NCI-H2107 treated with DMSO at 0.1 percent for 48 hours (cell line): ENCODE data around the gene GXYLT1.
"Not testable (repeated sequence)": the region's sequence is repeated elsewhere in the genome, so short reads cannot be mapped to it uniquely, and the experiment has no call there.

ENCODE experiments used
- DNase-seq: peaks from one replicate; lab custom pipeline; 2025; ENCODE audit not compliant: unreplicated experiment; lab: John Stamatoyannopoulos, UW

The GXYLT1 gene

GRCh38 chr12:42145197-42145549 lies 499 bp upstream of the GXYLT1 start:
- no peak for DNase-seq

DNA sequence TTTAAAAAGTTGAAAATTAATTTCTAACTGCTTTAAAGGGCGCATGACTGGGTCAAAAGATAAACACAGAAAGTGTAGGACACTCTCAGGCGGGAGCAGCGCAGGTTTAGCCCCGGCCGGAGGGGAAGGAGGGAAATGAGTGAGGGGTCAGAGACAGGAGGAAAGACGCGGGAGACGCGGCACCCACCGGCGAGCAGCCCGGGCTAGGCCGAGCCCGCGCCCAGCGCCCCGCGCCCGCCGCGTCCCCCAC lies 591 bp downstream of the GXYLT1 start:
- DNase-seq = no peak

DNA sequence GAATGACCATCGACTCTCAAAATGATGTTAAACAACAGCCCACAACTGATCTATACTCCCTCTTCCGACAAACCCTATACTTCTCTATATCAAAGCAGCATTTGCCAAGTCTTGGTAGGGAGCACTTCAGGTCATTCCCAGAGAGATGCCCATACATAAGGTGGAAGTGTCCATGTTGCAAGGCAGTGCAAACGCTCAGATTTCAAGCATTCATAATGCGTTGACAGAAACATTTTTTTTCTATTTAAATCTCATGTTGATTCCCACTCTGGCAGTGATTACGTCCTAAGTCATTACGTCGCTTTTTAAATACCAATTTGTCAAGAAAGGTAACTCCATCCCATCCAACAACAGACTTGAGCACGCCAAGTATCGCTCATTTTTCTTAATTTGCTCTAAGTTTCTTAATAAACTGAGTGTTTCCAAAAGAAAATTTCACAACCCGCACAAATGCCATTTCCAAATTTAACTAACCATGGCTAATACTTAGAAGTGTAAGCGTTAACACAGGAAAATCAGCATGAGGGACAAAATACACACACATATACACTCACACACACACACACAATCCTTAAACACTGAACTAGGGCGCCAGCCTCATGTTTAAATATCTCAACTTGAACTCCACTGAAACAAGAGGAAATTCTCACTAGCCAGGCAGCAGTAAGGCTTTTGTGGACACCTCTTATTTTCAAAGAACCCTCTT lies 1.1 kb downstream of the GXYLT1 start:
- peak; percentile 15 for DNase-seq

- no peak for DNase-seq
Observed at GRCh38 chr12:42141981-42142606, 2.6 kb downstream of the GXYLT1 start.

DNA sequence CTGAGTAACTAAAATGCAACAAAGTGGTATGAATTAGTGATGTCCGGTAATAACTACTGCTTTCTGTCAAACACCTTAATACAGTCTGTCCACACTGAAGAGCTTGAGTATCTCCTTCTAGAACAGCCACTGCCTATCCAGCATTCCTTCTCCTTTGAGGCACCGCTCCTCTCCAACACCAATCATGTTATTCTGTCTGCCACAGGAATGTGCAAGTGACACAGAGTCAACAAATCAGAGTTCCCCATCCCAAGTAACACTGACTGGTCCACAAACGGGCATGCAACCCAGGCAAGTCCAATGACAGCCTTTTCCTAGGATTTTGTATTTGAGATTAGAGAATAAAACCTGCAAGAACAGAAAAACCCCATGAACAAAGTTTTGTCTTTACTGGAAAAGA lies 3.8 kb downstream of the GXYLT1 start:
- no peak for DNase-seq

GRCh38 chr12:42135259-42135814 lies 9.3 kb downstream of the GXYLT1 start:
- no peak for DNase-seq

GRCh38 chr12:42130672-42131402 lies 13.8 kb downstream of the GXYLT1 start:
- no peak for DNase-seq

- peak; percentile 92 for DNase-seq
Observed at GRCh38 chr12:42129595-42130204, 15.0 kb downstream of the GXYLT1 start.

DNA sequence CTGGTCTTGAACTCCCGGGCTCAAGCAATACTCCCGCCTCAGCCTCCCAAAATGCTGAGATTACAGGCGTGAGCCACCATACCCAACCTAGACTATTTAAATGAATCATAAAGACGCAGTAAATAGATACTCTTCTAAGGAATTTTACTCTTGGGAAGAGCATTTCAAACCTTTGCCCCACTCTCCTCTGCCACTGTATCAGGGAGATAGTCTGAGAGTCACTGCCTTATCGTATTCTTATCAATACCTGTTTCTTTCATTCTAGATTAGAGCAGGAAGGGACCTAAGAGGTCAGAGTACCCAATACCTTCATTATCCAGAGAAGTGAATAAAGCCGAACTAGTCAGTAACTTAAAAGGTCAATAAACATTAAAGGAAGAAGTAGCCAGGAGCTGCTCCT lies 15.8 kb downstream of the GXYLT1 start:
- no peak for DNase-seq

DNA sequence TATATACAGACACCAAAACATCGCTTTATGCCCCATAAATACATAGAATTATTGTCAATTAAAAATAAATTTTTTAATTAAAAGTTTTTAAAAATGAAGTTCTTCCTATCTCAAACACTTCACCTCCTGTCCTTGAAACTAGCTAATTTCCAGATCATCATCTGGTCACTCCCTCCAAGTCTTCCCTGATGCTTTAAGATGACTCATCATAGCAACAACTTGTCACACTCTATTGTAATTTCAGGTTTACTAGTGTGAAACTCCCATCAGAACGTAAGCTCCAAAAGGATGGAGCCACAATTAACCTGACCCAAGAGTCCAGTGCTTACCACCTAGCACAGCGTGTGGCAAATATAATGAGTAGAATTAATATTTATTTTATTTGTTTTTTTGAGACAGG lies 16.3 kb downstream of the GXYLT1 start:
- no peak for DNase-seq

- DNase-seq = no peak
Observed at GRCh38 chr12:42126963-42127362, 17.7 kb downstream of the GXYLT1 start.

GRCh38 chr12:42125388-42125767 lies 19.3 kb downstream of the GXYLT1 start:
- no peak for DNase-seq

GRCh38 chr12:42124764-42125387 lies 19.8 kb downstream of the GXYLT1 start:
- DNase-seq = no peak

DNA sequence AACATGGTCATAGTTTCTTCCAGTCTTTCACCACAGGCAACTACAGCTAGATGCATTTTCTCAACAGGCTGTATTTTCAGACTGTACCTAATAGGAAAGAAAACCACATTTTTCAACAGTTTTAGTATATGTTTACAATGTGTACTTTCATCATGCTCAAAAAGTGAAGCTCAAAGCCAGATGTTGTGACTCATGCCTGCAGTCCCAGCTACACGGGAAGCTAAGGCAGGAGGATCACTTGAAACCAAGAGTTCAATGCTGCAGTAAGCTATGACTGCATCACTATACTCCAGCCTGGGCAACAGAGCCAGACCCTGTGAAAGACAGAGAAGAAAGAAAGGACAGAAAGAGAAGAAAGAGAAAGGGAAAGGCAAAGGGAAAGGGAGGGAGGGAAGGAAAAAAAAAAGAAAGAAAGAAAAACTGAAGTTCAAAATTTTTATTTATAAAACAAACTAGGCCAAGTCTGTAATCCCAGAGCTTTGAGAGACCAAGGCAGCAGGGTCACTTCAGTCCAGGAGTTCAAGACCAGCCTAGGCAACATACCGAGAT lies 25.5 kb downstream of the GXYLT1 start:
- no peak for DNase-seq

DNA sequence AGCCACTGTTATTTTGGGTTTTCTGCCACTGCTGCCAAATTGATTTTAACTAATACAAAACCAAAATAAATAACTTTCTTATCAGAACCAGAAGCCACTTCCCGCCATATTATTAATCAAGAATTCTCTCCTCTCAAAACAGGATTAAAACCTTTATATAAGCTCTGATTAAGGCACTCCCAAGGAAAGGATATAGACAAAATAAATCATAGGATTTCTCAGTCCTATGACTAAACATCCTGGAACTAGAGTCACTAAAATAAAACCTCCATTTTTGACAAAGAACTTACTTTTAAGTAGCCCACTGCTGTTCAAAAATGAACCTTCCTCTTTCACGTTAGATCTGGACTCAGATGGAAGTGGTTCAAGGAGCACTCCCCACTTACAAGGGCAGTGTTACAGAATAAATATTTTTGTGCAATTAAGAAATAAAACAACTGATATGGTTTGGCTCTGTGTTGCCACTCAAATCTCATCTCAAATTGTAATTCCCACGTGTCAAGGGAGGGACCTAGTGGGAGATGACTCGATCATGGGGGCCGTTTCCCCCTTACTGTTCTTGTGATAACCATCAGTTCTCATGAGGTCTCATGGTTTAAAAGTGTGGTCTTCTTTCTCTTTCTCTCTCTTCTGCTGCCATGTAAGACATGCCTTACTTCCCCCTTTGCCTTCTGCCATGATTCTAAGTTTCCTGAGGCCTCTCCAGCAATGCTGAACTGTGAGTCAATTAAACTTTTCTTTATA lies 26.4 kb downstream of the GXYLT1 start:
- no peak for DNase-seq

DNA sequence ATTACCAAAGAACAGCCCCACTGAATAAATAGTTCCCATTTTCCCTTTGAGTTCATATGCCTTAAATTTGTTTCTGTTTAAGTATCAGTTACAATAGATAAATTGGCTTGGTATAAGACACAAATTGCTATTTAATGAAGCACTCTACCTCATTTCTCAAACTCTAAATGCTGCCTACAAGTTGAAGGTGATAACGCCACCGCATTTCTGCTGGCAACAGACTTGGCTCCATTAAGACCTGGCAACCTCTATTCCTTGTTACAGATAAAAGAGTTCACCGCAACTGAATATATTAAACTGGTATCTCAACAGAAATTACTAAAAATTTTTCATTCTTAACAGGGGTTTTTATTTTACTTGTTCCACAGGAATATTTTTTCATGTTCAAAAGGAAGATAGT lies 35.6 kb downstream of the GXYLT1 start:
- no peak for DNase-seq

GRCh38 chr12:42106791-42107190 lies 37.9 kb downstream of the GXYLT1 start:
- DNase-seq = not testable (repeated sequence)

DNA sequence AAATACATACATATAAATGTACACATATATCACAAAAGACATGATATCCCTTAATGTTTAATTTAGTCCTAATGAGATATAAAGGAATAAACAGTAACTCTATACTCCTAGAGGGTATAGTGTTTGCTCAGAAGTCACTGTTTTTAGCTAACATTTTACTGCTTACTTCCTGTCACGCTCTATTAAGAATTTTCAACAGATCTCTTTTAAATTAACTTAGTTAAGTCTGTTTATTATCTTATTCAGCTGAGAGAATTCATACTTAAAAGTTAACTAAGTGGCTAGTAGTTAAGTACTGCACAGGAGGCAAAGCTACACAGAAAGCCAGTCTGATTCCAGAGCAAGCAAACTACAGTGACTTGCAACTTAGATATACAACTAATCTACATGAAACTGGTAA lies 39.9 kb downstream of the GXYLT1 start:
- DNase-seq = no peak

- DNase-seq = no peak
Observed at GRCh38 chr12:42104087-42104486, 40.6 kb downstream of the GXYLT1 start.

DNA sequence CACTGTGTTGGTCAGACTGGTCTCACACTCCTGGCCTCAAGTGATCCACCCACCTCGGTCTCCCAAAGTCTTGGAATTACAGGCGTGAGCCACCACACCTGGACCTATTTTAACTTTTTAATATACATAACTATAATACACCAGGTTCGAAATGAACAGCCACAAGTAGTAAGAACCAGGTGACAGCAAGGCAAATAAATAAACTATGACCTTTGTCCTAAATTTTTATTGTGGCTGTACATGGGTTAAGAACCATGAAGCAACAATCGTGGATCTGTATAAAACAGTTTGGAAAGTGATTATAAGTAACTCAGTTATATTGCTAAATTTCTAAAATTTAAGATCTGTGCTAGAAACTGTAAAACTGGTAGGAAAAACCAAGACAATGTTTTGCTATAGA lies 41.5 kb downstream of the GXYLT1 start:
- no peak for DNase-seq

- no peak for DNase-seq
Observed at GRCh38 chr12:42102720-42103119, 42.0 kb downstream of the GXYLT1 start.
